Activated CD4-positive, alpha-beta memory T cell treated with anti-CD3 and anti-CD28 coated beads, Interleukin-2, amount 10 ng/mL, durations not matched to agents 7 days and 5 days (primary cell): Measurements from ENCODE around the gene VAPB. TPM values are rescaled to one million over a fixed set of nuclear protein-coding genes. Genes with fewer than 3 reads are reported as not detected.

Experiments used
- CTCF ChIA-PET: fragments of 350-600 bp; sonication (Branson Sonifier 250); formaldehyde crosslinking; loops from one replicate; lab custom pipeline; 2021; ENCODE audit warnings: antibody characterized with exemption, inconsistent platforms; lab: Charles Lee
- POLR2A ChIA-PET: fragments of 350-600 bp; sonication (Branson Sonifier 250); formaldehyde crosslinking; loops from one replicate; lab custom pipeline; 2021; ENCODE audit warnings: antibody characterized with exemption; lab: Charles Lee
- DNase-seq: peaks from one replicate; pipeline ENCODE4 v3.0.0-alpha.2; 2020
- H3K27ac Mint-ChIP-seq: one replicate; pipeline ENCODE4 v1.8.0; 2021; ENCODE audit warnings: mild to moderate bottlenecking, mixed read lengths
- H3K27me3 Mint-ChIP-seq: one replicate; pipeline ENCODE4 v1.8.0; 2021; ENCODE audit warnings: mixed read lengths
- H3K36me3 Mint-ChIP-seq: one replicate; pipeline ENCODE4 v1.8.0; 2021; ENCODE audit warnings: low read depth, mixed read lengths
- H3K4me1 Mint-ChIP-seq: one replicate; pipeline ENCODE4 v1.8.0; 2021; ENCODE audit warnings: mixed read lengths
- H3K4me3 Mint-ChIP-seq: one replicate; pipeline ENCODE4 v1.8.0; 2021; ENCODE audit warnings: mild to moderate bottlenecking, mixed read lengths
- H3K9me3 Mint-ChIP-seq: one replicate; pipeline ENCODE4 v1.8.0; 2021; ENCODE audit warnings: mixed read lengths
- total RNA-seq, 2 experiments: library from RNA; stranded (reverse); gene quantifications; one replicate each; pipeline ENCODE4 v1.2.3, GENCODE V29; 2021

The VAPB gene
- total RNA-seq, 2 experiments from 2014 or later = 31.3 to 31.5 TPM

- POLR2A ChIA-PET = no interaction called here
- H3K4me1 Mint-ChIP-seq = no peaks in the 10 kb centered on the region
- H3K9me3 Mint-ChIP-seq = no peaks in the 10 kb centered on the region
- H3K27ac Mint-ChIP-seq = no peak overlapping the region
- no peaks in the 10 kb centered on the region for H3K36me3 Mint-ChIP-seq
- DNase-seq = no peak
- H3K4me3 Mint-ChIP-seq = no peak overlapping the region
- CTCF ChIA-PET = no interaction called here
- peaks cover 4% of the 10 kb centered on the region for H3K27me3 Mint-ChIP-seq
These were observed 86.4 kb downstream of the VAPB start for GRCh38 chr20:58475466-58475865.

GRCh38 chr20:58478141-58478805 is 89.2 kb downstream of the VAPB start:
- no peaks in the 10 kb centered on the region for H3K4me1 Mint-ChIP-seq
- no peak overlapping the region for H3K4me3 Mint-ChIP-seq
- H3K27ac Mint-ChIP-seq = no peak overlapping the region
- no peaks in the 10 kb centered on the region for H3K9me3 Mint-ChIP-seq
- CTCF ChIA-PET = interaction anchor here (0.6 kb wide), 1 partner anchor 170 kb away, joined by 6 read pairs; no protein-coding TSS in a partner anchor
- H3K27me3 Mint-ChIP-seq = peaks cover 12% of the 10 kb centered on the region
- no peaks in the 10 kb centered on the region for H3K36me3 Mint-ChIP-seq
- POLR2A ChIA-PET = no interaction called here
- no peak for DNase-seq

DNA sequence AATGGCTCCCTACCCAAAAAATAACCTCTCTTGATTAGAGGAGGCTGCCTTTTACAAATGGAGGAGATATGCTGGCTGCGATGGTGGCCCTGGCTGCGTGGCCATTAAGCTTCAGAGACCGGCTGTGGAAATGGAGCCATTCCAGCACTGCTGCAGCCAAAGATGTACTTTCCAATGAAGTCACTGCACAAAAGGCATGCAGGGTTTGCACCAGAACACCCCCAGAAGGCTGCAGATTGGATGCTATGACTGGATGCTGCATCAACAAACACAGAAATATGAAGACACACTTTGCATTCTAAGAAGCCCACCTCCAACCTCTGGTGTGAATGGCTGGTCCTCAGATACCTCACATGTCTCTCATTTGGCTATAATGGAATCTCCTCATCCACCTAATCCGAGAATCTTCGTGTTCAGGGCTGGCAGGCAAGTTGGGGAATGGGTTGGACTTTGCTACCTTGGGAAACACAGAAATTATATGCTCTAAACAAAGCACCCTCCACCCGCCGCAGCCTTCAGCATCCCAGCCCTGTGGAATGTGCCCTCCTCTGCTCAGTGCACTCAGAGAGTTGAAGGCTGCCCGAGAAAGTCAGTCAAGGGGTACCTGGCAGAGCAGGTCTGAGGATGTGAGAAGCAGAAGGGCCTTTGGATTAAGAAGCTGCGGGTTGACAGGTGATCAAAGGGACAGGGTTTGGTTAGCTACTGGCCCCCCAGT is 90.9 kb downstream of the VAPB start:
- Mint-ChIP-seq H3K27ac (no peak overlapping the region), H3K9me3 (peaks cover 3% of the 10 kb centered on the region), H3K4me3 (no peak overlapping the region), H3K4me1 (no peaks in the 10 kb centered on the region), H3K27me3 (peaks cover 14% of the 10 kb centered on the region), H3K36me3 (no peaks in the 10 kb centered on the region)
- DNase-seq = no peak
- ChIA-PET POLR2A (no interaction called here), CTCF (interaction anchor here (0.6 to 1.0 kb wide), 3 partner anchors 250 to 357 kb away, joined by 3 to 7 read pairs (median 3); no protein-coding TSS in a partner anchor)

- Mint-ChIP-seq H3K36me3 (peaks cover under 1% of the 10 kb centered on the region), H3K9me3 (peaks cover 9% of the 10 kb centered on the region)
- POLR2A ChIA-PET = no interaction called here
These were observed 91.7 kb downstream of the VAPB start for GRCh38 chr20:58480551-58481336.

DNA sequence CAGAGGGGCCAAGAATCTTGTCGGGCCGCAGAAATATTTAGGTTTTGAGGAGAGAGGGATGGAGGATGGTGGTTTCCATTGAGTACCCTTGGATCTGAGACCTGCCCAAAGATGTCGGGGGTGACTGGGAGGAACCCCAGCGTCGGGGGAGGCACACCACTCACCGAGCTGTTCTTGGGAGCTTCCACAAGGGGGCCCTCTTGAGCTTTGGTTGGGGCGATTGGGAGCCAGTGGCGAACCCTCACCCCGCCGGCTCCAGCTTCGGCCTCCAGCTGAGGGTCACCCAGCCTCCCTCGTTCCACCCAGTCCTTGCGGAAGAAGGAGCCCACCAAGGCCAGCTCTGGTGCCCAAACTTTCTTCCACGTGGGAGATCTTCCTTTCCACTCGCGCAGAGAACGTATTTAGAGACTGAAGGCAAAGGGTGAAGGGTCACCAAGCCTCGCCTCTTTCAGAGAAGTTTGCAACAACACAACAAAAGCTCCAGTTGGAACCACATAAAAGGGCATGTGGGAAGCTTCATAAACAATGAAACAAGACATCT is 92.5 kb downstream of the VAPB start:
- ChIA-PET POLR2A (no interaction called here), CTCF (interaction anchor here (0.8 to 1.4 kb wide), 6 partner anchors 19 to 372 kb away, joined by 3 to 7 read pairs (median 3); partner anchors contain the start of gene STX16)
- no peaks in the 10 kb centered on the region for H3K4me1 Mint-ChIP-seq
- DNase-seq = peak; percentile 33
- H3K4me3 Mint-ChIP-seq = no peak overlapping the region
- no peak overlapping the region for H3K27ac Mint-ChIP-seq
- peaks cover 9% of the 10 kb centered on the region for H3K36me3 Mint-ChIP-seq
- peaks cover 20% of the 10 kb centered on the region for H3K27me3 Mint-ChIP-seq
- peaks cover 17% of the 10 kb centered on the region for H3K9me3 Mint-ChIP-seq

More at GRCh38 chr20:58480551-58481336, 91.7 kb downstream of the VAPB start:
- peaks cover 14% of the 10 kb centered on the region for H3K27me3 Mint-ChIP-seq
- no peak overlapping the region for H3K27ac Mint-ChIP-seq
- no peaks in the 10 kb centered on the region for H3K4me1 Mint-ChIP-seq
- no peak overlapping the region for H3K4me3 Mint-ChIP-seq
- CTCF ChIA-PET = interaction anchor here (0.8 to 1.4 kb wide), 5 partner anchors 18 to 373 kb away, joined by 3 to 7 read pairs (median 3); partner anchors contain the start of gene STX16
- DNase-seq = no peak

DNA sequence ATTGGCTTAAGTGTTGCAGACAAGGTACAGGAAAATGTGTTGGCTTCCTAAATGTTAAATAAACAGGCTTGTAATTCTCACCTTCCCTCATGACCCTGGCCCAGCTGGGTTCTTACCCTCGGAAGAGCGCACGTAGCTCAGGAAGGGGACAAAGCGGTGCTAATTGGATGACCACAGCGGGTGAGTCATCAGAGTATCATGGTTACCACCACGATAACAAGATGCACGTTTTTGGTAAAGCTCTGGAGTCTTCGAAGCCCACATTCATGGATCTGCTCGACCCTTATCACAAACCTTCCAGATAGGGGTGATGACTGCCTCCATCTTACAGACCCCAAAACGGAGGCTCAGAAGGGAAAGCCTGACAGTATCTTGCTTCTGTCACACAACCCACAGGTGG is 93.4 kb downstream of the VAPB start:
- H3K4me1 Mint-ChIP-seq = no peaks in the 10 kb centered on the region
- POLR2A ChIA-PET = no interaction called here
- CTCF ChIA-PET = interaction anchor here (1.0 kb wide), 1 partner anchor 251 kb away, joined by 3 read pairs; no protein-coding TSS in a partner anchor
- no peak overlapping the region for H3K4me3 Mint-ChIP-seq
- H3K27me3 Mint-ChIP-seq = peaks cover 20% of the 10 kb centered on the region
- H3K9me3 Mint-ChIP-seq = peaks cover 18% of the 10 kb centered on the region
- peaks cover 10% of the 10 kb centered on the region for H3K36me3 Mint-ChIP-seq
- H3K27ac Mint-ChIP-seq = no peak overlapping the region
- no peak for DNase-seq

DNA sequence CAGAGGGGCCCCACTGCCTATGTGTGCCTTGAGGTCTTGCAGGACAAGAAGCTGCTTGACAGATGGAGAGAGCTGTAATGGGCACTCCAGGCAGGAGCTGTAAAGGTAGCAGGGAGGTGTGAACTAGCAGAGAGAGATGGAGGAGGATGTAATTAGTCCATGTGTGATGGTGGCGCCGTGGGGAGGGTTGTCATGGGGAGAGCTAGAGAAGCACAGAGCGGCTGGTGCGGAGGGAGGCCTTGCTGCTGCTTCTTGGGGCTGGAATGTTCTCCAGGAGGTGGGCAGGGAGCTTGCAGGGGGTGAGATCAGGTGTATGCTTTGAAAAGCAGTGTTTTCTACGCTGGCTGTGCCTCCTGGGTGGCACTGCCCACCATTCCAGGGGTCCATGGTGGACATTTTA is 94.0 kb downstream of the VAPB start:
- H3K27me3 Mint-ChIP-seq = peaks cover 20% of the 10 kb centered on the region
- H3K36me3 Mint-ChIP-seq = peaks cover 10% of the 10 kb centered on the region
- no peak for DNase-seq
- H3K4me3 Mint-ChIP-seq = no peak overlapping the region
- H3K9me3 Mint-ChIP-seq = peaks cover 18% of the 10 kb centered on the region
- ChIA-PET CTCF (no interaction called here), POLR2A (no interaction called here)
- H3K27ac Mint-ChIP-seq = no peak overlapping the region
- no peaks in the 10 kb centered on the region for H3K4me1 Mint-ChIP-seq

DNA sequence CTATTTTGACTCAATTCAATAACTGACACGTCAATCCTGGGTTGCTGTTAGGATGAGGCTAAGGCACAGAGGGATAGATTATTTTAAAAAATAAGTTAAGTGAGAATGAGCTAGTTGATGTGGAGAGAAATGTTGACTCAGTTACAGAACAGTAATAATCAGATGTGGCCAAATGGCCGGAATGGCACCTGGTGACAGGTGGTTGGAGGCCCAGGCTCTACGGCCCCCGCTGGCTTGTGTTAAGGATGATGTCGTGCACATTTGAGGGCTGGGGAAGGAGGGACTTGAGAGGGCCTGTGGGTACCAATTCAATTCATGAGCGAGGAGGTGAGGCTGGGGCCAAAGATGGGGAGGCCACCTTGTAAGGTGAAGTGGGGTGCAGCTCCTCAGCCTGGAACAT is 94.4 kb downstream of the VAPB start:
- Mint-ChIP-seq H3K36me3 (peaks cover 10% of the 10 kb centered on the region), H3K4me3 (no peak overlapping the region), H3K9me3 (peaks cover 19% of the 10 kb centered on the region), H3K27me3 (peaks cover 18% of the 10 kb centered on the region), H3K27ac (no peak overlapping the region), H3K4me1 (no peaks in the 10 kb centered on the region)
- ChIA-PET CTCF (no interaction called here), POLR2A (no interaction called here)
- no peak for DNase-seq

GRCh38 chr20:58485393-58485792 is 96.4 kb downstream of the VAPB start:
- ChIA-PET CTCF (no interaction called here), POLR2A (no interaction called here)
- H3K4me1 Mint-ChIP-seq = no peaks in the 10 kb centered on the region
- peaks cover 23% of the 10 kb centered on the region for H3K9me3 Mint-ChIP-seq
- DNase-seq = no peak
- H3K27ac Mint-ChIP-seq = no peak overlapping the region
- H3K27me3 Mint-ChIP-seq = peaks cover 19% of the 10 kb centered on the region
- no peak overlapping the region for H3K4me3 Mint-ChIP-seq
- H3K36me3 Mint-ChIP-seq = peaks cover 10% of the 10 kb centered on the region

- Mint-ChIP-seq H3K4me1 (no peaks in the 10 kb centered on the region), H3K9me3 (peaks cover 23% of the 10 kb centered on the region), H3K27me3 (peaks cover 18% of the 10 kb centered on the region), H3K36me3 (peaks cover 10% of the 10 kb centered on the region), H3K27ac (no peak overlapping the region), H3K4me3 (no peak overlapping the region)
- POLR2A ChIA-PET = no interaction called here
- CTCF ChIA-PET = interaction anchor here (0.5 kb wide), 1 partner anchor 205 kb away, joined by 3 read pairs; no protein-coding TSS in a partner anchor
- no peak for DNase-seq
These were observed 97.2 kb downstream of the VAPB start for GRCh38 chr20:58486207-58486606.

DNA sequence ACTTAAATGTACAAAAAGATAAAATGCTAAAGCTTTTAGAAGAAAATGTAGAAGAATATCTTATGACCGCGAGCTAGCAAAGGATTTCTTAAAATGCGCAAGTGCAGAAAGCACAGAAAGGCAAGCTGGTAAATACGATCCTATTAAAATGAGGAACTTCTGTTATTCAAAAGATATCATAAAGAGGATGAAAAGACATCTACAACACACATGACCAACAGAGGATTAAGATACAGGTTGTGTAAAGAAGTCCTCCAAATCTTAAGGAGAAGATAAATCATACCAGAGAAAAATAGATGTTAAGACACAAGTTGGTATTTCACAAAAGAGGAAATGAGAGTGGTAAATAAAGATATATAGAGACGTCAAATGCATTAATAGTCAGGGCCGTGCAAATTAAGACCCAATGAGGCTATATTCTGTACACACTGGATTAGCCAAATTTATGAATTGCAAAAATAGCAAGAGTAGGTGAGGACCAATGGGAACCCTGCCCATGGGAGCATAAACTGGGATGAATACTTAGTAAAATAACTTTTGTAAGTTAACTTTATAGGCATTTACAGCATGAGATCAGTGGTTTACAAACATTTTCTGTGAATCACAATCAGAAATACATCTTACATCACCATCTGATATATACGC is 103.2 kb downstream of the VAPB start:
- CTCF ChIA-PET = no interaction called here
- Mint-ChIP-seq H3K4me3 (no peak overlapping the region), H3K27me3 (peaks cover 10% of the 10 kb centered on the region), H3K9me3 (peaks cover 5% of the 10 kb centered on the region), H3K36me3 (no peaks in the 10 kb centered on the region), H3K4me1 (no peaks in the 10 kb centered on the region), H3K27ac (no peak overlapping the region)
- POLR2A ChIA-PET = no interaction called here
- no peak for DNase-seq

DNA sequence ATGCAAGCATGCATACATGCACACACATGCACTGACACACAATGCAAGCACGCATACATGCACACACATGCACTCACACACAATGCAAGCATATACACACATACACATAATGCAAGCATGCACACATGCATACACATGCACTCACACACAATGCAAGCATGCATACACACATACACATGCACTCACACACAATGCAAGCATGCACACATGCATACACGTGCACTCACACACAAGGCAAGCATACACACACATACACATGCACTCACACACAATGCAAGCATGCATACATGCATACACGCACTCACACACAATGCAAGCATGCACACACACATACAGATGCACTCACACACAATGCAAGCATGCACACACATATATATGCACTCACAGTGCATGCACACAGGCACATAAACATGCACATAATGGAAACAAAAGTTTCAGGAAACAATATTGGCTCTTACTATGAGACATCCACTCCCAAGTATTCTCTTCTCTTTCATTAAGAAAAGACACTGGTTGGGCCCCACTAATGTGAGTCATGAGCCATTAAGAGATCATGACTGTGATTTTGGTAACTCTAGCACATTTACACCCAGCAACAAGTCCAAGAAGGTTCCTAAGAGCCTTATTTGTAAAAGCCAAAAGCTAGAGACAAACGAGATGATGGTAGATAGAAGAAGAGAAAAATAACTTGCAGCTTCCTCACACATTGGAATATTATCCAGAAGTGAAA is 103.9 kb downstream of the VAPB start:
- Mint-ChIP-seq H3K4me3 (no peak overlapping the region), H3K36me3 (no peaks in the 10 kb centered on the region), H3K4me1 (no peaks in the 10 kb centered on the region), H3K27me3 (peaks cover 10% of the 10 kb centered on the region), H3K27ac (no peak overlapping the region), H3K9me3 (peaks cover 5% of the 10 kb centered on the region)
- no peak for DNase-seq
- POLR2A ChIA-PET = no interaction called here
- CTCF ChIA-PET = no interaction called here
